ENCODE results near the gene SPON1.

The SPON1 gene

DNA sequence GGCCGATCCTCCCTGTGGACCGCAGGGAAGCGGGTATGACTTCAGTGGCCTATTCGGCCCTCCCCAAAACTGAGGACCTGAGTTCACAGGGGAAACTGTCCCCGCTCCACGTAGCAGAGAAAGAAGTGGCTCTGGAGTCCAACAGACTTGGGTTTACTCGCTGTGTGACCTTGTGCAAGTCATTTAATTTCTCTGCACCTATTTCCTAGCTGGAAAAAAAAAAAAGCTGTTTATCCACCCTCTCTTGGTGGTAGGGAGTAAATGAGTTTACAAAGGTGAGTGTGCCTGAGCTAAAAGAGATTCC, 2.2 kb downstream of the SPON1 start:
- Histone ChIP-seq H3K27ac (ENCODE audit: low read depth, low read length) (no peak overlapping the region), H3K9ac (ENCODE audit: low read length) (no peak overlapping the region), H4K20me1 (ENCODE audit: low read depth, low read length) (no peaks in the 10 kb centered on the region), H3K4me2 (ENCODE audit: low read depth, low read length, poor library complexity, severe bottlenecking) (no peak overlapping the region), H3K79me2 (ENCODE audit: insufficient read depth, low read length) (no peaks in the 10 kb centered on the region), H2AFZ (ENCODE audit: low read depth, low read length, severe bottlenecking) (no peak overlapping the region), H3K4me3 (ENCODE audit: insufficient read depth, low read length, poor library complexity, severe bottlenecking) (no peak overlapping the region), H3K9me3 (ENCODE audit: insufficient read depth, low read length) (no peaks in the 10 kb centered on the region), H3K36me3 (ENCODE audit: low read length) (no peaks in the 10 kb centered on the region), H3K27me3 (ENCODE audit: low read length) (peaks cover 2% of the 10 kb centered on the region; the same call in 1 of the 2 replicates), H3F3A (ENCODE audit: insufficient read depth) (no peaks in the 10 kb centered on the region), H3K9me2 (replicated peaks; ENCODE audit: insufficient read depth, low read length) (no peaks in the 10 kb centered on the region)
- TF ChIP-seq CTCF (IDR thresholded peaks at IDR 0.05; ENCODE audit: insufficient read depth, low read length, poor library complexity, severe bottlenecking) (no peak), EZH2phosphoT487 (conservative IDR thresholded peaks at IDR 0.05; ENCODE audit: low read length) (no peak)

DNA sequence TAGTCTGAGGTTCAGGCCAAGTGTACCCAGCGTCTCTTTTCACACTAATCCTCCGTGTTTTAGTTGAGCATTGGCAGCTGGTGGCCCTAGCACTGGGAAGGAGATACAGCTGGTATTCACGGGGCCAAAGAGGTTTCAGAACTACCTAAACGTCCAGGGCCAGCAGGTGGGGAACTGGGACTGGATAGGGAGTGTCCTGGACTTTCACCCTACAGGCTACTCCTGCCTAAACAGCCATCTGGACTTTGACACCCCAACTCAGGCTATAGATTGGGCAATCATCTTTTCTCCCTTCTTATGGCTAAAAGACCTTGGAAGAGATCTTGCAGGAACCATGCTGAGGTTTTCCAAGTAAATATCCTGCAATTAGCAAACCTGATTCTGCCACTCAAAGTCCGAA, 2.8 kb downstream of the SPON1 start:
- no peaks in the 10 kb centered on the region for H3K36me3 ChIP-seq (ENCODE audit: low read length)
- TF ChIP-seq CTCF (IDR thresholded peaks at IDR 0.05; ENCODE audit: insufficient read depth, low read length, poor library complexity, severe bottlenecking) (no peak), EZH2phosphoT487 (conservative IDR thresholded peaks at IDR 0.05; ENCODE audit: low read length) (no peak)
- H3K4me2 ChIP-seq (ENCODE audit: low read depth, low read length, poor library complexity, severe bottlenecking), result no peak overlapping the region
- H4K20me1 ChIP-seq (ENCODE audit: low read depth, low read length), result no peaks in the 10 kb centered on the region
- no peak overlapping the region for H3K27ac ChIP-seq (ENCODE audit: low read depth, low read length)
- H3K4me3 ChIP-seq (ENCODE audit: insufficient read depth, low read length, poor library complexity, severe bottlenecking), result no peak overlapping the region
- H3K9ac ChIP-seq (ENCODE audit: low read length), result no peak overlapping the region
- H3K79me2 ChIP-seq (ENCODE audit: insufficient read depth, low read length), result no peaks in the 10 kb centered on the region
- H3F3A ChIP-seq (ENCODE audit: insufficient read depth), result no peaks in the 10 kb centered on the region
- no peaks in the 10 kb centered on the region for H3K9me2 ChIP-seq (replicated peaks; ENCODE audit: insufficient read depth, low read length)
- H3K9me3 ChIP-seq (ENCODE audit: insufficient read depth, low read length), result no peaks in the 10 kb centered on the region
- no peak overlapping the region for H2AFZ ChIP-seq (ENCODE audit: low read depth, low read length, severe bottlenecking)
- peaks cover 4% of the 10 kb centered on the region; the same call in 1 of the 2 replicates for H3K27me3 ChIP-seq (ENCODE audit: low read length)

DNA sequence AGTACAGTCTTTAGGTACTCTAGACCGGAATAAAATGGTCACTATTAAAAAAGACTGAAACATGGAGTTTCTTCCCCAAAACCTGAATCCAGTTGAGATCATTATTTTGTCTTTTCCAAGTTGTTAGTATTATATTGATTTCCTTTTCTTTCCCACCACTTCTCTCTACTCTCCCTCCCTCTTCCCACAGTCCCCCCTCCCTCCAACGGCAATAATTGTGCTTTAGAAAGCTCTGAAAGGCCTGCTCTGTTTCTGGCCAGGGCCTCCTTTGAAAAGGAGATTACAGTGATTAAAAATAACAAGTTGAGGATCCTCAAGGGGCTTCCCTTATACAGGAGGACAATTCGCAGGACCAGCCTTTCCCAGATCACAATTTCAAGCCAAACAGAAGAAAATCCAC, 3.5 kb downstream of the SPON1 start:
- no peaks in the 10 kb centered on the region for H3K79me2 ChIP-seq (ENCODE audit: insufficient read depth, low read length)
- H2AFZ ChIP-seq (ENCODE audit: low read depth, low read length, severe bottlenecking), result no peak overlapping the region
- H3K9me3 ChIP-seq (ENCODE audit: insufficient read depth, low read length), result no peaks in the 10 kb centered on the region
- H3K36me3 ChIP-seq (ENCODE audit: low read length), result no peaks in the 10 kb centered on the region
- H3K4me3 ChIP-seq (ENCODE audit: insufficient read depth, low read length, poor library complexity, severe bottlenecking), result no peak overlapping the region
- no peak overlapping the region for H3K4me2 ChIP-seq (ENCODE audit: low read depth, low read length, poor library complexity, severe bottlenecking)
- no peak overlapping the region for H3K27ac ChIP-seq (ENCODE audit: low read depth, low read length)
- H3K9ac ChIP-seq (ENCODE audit: low read length), result no peak overlapping the region
- TF ChIP-seq CTCF (IDR thresholded peaks at IDR 0.05; ENCODE audit: insufficient read depth, low read length, poor library complexity, severe bottlenecking) (no peak), EZH2phosphoT487 (conservative IDR thresholded peaks at IDR 0.05; ENCODE audit: low read length) (no peak)
- no peaks in the 10 kb centered on the region for H4K20me1 ChIP-seq (ENCODE audit: low read depth, low read length)
- H3K27me3 ChIP-seq (ENCODE audit: low read length), result peaks cover 4% of the 10 kb centered on the region; the same call in 1 of the 2 replicates
- H3F3A ChIP-seq (ENCODE audit: insufficient read depth), result no peaks in the 10 kb centered on the region
- H3K9me2 ChIP-seq (replicated peaks; ENCODE audit: insufficient read depth, low read length), result no peaks in the 10 kb centered on the region

GRCh38 chr11:13966486-13966885, 4.0 kb downstream of the SPON1 start:
- Histone ChIP-seq H3K4me2 (ENCODE audit: low read depth, low read length, poor library complexity, severe bottlenecking) (no peak overlapping the region), H3F3A (ENCODE audit: insufficient read depth) (no peaks in the 10 kb centered on the region), H3K9me3 (ENCODE audit: insufficient read depth, low read length) (no peaks in the 10 kb centered on the region), H3K27me3 (ENCODE audit: low read length) (peaks cover 4% of the 10 kb centered on the region; the same call in 1 of the 2 replicates), H3K27ac (ENCODE audit: low read depth, low read length) (no peak overlapping the region), H2AFZ (ENCODE audit: low read depth, low read length, severe bottlenecking) (no peak overlapping the region), H3K9ac (ENCODE audit: low read length) (no peak overlapping the region), H3K79me2 (ENCODE audit: insufficient read depth, low read length) (no peaks in the 10 kb centered on the region), H3K4me3 (ENCODE audit: insufficient read depth, low read length, poor library complexity, severe bottlenecking) (no peak overlapping the region), H4K20me1 (ENCODE audit: low read depth, low read length) (no peaks in the 10 kb centered on the region), H3K36me3 (ENCODE audit: low read length) (no peaks in the 10 kb centered on the region), H3K9me2 (replicated peaks; ENCODE audit: insufficient read depth, low read length) (no peaks in the 10 kb centered on the region)
- TF ChIP-seq EZH2phosphoT487 (conservative IDR thresholded peaks at IDR 0.05; ENCODE audit: low read length) (no peak), CTCF (IDR thresholded peaks at IDR 0.05; ENCODE audit: insufficient read depth, low read length, poor library complexity, severe bottlenecking) (no peak)
